Kidney (tissue), 14 donors: Measurements from ENCODE around the gene TMEM14A. TPM values are rescaled to one million over a fixed set of nuclear protein-coding genes. Genes with fewer than 3 reads are reported as not detected.
A peak's percentile ranks its signal among the peaks of the same experiment; 100 is the strongest.

Experiments used
- DNase-seq, 5 donors: peaks; one replicate each; pipeline ENCODE4 v3.0.0-alpha.2; 2013 to 2020
- FAIRE-seq: peaks from 2 replicates; lab custom pipeline; 2012; peaks lifted over from hg19 to GRCh38; lab: Jason Lieb, UNC
- H3K27ac ChIP-seq, 2 donors: one replicate each; pipeline ENCODE4 v1.7.0; 2013; ENCODE audit warnings: low read depth in 2 of 2, low read length in 2 of 2, inconsistent platforms in 1 of 2
- H3K27me3 ChIP-seq: one replicate; pipeline ENCODE4 v1.7.1; 2013; ENCODE audit warnings: low read length, inconsistent platforms; ENCODE audit not compliant: control insufficient read depth, insufficient read depth
- H3K36me3 ChIP-seq, 3 donors: one replicate each; pipeline versions ENCODE4 v1.7.0 to v1.7.1; 2013; ENCODE audit warnings: low read length in 3 of 3, control low read depth in 1 of 3, inconsistent platforms in 1 of 3; ENCODE audit not compliant: insufficient read depth in 3 of 3, control insufficient read depth in 2 of 3
- H3K4me1 ChIP-seq, 3 donors: one replicate each; pipeline versions ENCODE4 v1.7.0 to v1.7.1; 2013; ENCODE audit warnings: low read length in 3 of 3, inconsistent platforms in 1 of 3, low read depth in 1 of 3; ENCODE audit not compliant: control insufficient read depth in 2 of 3, insufficient read depth in 2 of 3
- H3K4me3 ChIP-seq, 3 donors: one replicate each; pipeline versions ENCODE4 v1.7.0 to v1.8.1; 2013; ENCODE audit warnings: low read length in 3 of 3, control low read depth in 1 of 3, inconsistent platforms in 1 of 3
- H3K9ac ChIP-seq, 3 donors: one replicate each; pipeline versions ENCODE4 v1.7.0 to v1.7.1; 2013; ENCODE audit warnings: low read length in 3 of 3, control low read depth in 1 of 3, inconsistent platforms in 1 of 3
- H3K9me3 ChIP-seq, 3 donors: one replicate each; pipeline versions ENCODE4 v1.7.0 to v1.7.1; 2013; ENCODE audit warnings: low read length in 3 of 3, control low read depth in 1 of 3, inconsistent platforms in 1 of 3; ENCODE audit not compliant: control insufficient read depth in 2 of 3, insufficient read depth in 1 of 3
- intact Hi-C: fragments of 100-400 bp; cut with DNase I; formaldehyde crosslinking; loops from one replicate; pipeline ENCODE4 v1.11.1; 2022
- polyA plus RNA-seq: library from polyadenylated mRNA; stranded (reverse); fragments of 350-450 nt; fragmentation: Illumina TruSeq; extraction: RNeasy Lipid Tissue Mini Kit (QIAGEN cat#74804); gene quantifications from one replicate; pipeline ENCODE4 v1.2.3, GENCODE V29; 2014; ENCODE audit warnings: low read depth, low replicate concordance; ENCODE audit not compliant: insufficient read depth
- total RNA-seq: library from RNA; stranded (reverse); fragmentation: NEBNext Ultra II Directional; extraction: Animal tissue kit (Norgen Biotek cat#: 25700); gene quantifications from one replicate; pipeline ENCODE4 v1.2.1, GENCODE V29; 2021
- TF ChIP-seq, protein P1 (sequence below): IDR thresholded peaks from 3 replicates; pipeline ENCODE4 v1.5.1; 2012; ENCODE audit warnings: mild to moderate bottlenecking, moderate library complexity, borderline replicate concordance; ENCODE audit not compliant: insufficient read depth; ENCODE audit errors: extremely low read depth
- donor health status: control.
- donor health status: control.
- donor health status: control.
- donor health status: control.
- donor health status: control.
- donor health status: DM: yes; HTN: yes; CAD: no.
- donor health status: Normal renal cell carcinoma (clear cell type).

TMEM14A gene
- total and polyA plus RNA-seq, 2 donors from 2014 or later = 23.8 to 48.8 TPM

DNA sequence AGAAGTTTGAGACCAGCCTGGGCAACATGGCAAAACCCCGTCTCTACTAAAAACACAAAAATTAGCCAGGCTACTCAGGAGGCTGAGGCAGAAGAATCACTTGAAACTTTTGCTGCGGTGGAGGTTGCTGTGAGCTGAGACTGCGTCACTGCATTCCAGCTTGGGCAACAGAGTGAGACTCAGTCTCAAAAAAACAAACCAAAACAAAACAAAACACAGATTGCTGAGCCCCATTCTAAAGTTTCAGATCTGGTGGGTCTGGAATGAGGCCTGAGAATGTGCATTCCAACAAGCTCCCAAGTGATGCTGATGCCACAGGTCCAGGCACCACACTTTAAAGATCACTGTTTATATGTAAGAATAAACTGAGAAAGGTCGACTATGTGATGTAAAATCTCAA is 24.9 kb upstream of the TMEM14A start:
- intact Hi-C loops = no loop called here
- H3K27me3 ChIP-seq = no peaks in the 10 kb centered on the region
- H3K9me3 ChIP-seq = no peaks in the 10 kb centered on the region
- H3K9ac ChIP-seq = no peak overlapping the region
- H3K4me1 ChIP-seq = peaks cover 0 to 6% (median 0%) of the 10 kb centered on the region in 3 donors
- H3K27ac ChIP-seq = no peak overlapping the region
- H3K36me3 ChIP-seq = no peaks in the 10 kb centered on the region
- DNase-seq = no peak
- FAIRE-seq = no peak
- TF ChIP-seq, protein P1, sequence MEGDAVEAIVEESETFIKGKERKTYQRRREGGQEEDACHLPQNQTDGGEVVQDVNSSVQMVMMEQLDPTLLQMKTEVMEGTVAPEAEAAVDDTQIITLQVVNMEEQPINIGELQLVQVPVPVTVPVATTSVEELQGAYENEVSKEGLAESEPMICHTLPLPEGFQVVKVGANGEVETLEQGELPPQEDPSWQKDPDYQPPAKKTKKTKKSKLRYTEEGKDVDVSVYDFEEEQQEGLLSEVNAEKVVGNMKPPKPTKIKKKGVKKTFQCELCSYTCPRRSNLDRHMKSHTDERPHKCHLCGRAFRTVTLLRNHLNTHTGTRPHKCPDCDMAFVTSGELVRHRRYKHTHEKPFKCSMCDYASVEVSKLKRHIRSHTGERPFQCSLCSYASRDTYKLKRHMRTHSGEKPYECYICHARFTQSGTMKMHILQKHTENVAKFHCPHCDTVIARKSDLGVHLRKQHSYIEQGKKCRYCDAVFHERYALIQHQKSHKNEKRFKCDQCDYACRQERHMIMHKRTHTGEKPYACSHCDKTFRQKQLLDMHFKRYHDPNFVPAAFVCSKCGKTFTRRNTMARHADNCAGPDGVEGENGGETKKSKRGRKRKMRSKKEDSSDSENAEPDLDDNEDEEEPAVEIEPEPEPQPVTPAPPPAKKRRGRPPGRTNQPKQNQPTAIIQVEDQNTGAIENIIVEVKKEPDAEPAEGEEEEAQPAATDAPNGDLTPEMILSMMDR = no peak
- H3K4me3 ChIP-seq = no peak overlapping the region

DNA sequence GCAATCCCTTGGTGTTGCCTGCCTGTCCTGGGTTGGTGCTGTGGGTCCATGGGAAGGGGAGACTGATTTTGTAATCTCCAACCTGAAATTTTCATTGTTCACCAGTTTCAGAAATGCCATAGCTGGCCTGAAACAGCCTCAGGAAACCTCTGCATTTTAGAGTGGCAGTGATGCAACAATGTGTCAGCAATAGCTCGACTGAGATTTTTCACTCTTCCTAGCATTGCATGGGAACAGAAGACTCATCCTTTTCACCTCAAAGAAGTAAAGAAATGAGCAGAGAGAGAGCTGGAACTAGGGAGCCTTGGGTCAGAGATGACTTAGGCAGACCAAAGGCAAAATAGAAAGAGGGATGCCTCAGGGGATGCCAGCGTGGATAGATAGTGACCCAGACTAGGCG is 23.7 kb upstream of the TMEM14A start:
- no peaks in the 10 kb centered on the region for H3K36me3 ChIP-seq
- H3K4me3 ChIP-seq = no peak overlapping the region
- TF ChIP-seq, protein P1 = no peak
- H3K9ac ChIP-seq = no peak overlapping the region
- FAIRE-seq = no peak
- H3K27me3 ChIP-seq = no peaks in the 10 kb centered on the region
- H3K27ac ChIP-seq = no peak overlapping the region
- DNase-seq = no peak
- intact Hi-C loops = no loop called here
- peaks cover 0 to 6% (median 0%) of the 10 kb centered on the region in 3 donors for H3K4me1 ChIP-seq
- H3K9me3 ChIP-seq = no peaks in the 10 kb centered on the region

DNA sequence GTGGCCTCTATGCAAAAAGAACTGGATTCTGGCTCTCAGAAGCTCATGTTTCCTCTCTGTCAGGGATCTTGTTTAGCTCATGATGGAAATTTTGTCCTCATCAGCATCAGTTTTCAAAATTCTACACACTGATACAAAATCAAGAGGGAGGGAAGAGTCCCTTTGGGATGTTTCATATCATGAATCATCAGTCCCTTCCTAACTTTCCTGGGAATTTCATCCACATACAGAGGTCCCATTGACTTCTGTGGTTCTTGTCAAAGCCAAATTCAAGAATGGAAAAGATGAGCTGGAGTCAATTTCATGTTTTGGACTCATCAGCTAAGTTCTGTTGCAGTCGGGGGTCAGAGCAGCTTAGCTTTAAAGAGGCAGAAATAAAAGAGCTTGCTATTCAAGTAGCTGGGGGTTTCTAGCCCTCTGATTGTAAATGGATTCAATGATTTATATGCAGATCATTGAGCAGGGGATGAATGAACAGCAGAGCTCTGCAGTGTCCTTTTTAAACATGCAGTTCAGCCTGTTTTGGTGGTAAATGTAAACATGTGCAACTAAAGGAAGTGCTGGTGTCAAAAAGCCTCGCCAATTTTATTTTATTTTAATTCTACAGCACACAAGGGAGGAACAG is 21.3 kb upstream of the TMEM14A start:
- Histone ChIP-seq H3K4me3 (no peak overlapping the region), H3K36me3 (no peaks in the 10 kb centered on the region), H3K27ac (no peak overlapping the region), H3K9me3 (no peaks in the 10 kb centered on the region), H3K9ac (no peak overlapping the region), H3K27me3 (no peaks in the 10 kb centered on the region), H3K4me1 (no peaks in the 10 kb centered on the region)
- no peak for FAIRE-seq
- intact Hi-C loops = no loop called here
- no peak for DNase-seq
- TF ChIP-seq, protein P1 = no peak

DNA sequence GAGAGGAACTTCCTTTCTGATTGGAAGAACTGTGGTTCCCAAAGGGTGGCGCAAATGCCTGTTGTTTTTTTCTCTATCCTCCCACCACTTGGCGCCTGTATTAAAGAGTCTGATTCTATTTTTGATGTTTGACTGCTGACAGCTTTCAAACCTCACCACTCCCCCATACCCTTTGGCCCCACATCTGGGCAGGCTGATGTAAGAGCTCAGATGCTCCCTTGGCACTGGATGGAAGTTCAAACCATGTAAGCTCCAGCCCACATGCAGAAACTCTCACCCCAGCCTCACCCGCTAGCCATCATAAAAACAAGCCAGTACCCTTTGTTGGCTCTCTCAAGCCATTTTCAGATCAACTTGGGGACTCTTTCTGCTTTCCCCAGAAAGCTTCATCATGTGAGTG is 20.0 kb upstream of the TMEM14A start:
- no peak for FAIRE-seq
- intact Hi-C loops = no loop called here
- Histone ChIP-seq H3K4me1 (no peaks in the 10 kb centered on the region), H3K9me3 (no peaks in the 10 kb centered on the region), H3K4me3 (no peak overlapping the region), H3K9ac (no peak overlapping the region), H3K36me3 (no peaks in the 10 kb centered on the region), H3K27me3 (no peaks in the 10 kb centered on the region), H3K27ac (no peak overlapping the region)
- TF ChIP-seq, protein P1 = no peak
- DNase-seq = peak in 2 of 5 donors; percentile 14 to 38
